Cardiac muscle cell (in vitro differentiated cells and primary cell): Measurements from ENCODE around the gene JPH4. TPM values are rescaled to one million over a fixed set of nuclear protein-coding genes. Genes with fewer than 3 reads are reported as not detected.

Experiments
- DNase-seq, 2 donors: peaks; one replicate each; pipeline versions ENCODE4 v3.0.0 to v3.0.0-alpha.2; 2010 to 2017; ENCODE audit warnings: low read depth in 1 of 2, low spot score in 1 of 2
- H3K27ac ChIP-seq: fragments of 200-600 bp; sonication (generic); 2 replicates; pipeline ENCODE4 v1.5.1; 2016
- H3K27me3 ChIP-seq: fragments of 200-600 bp; sonication (generic); 2 replicates; pipeline ENCODE4 v1.6.0; 2016; ENCODE audit warnings: control low read depth
- H3K36me3 ChIP-seq: fragments of 200-600 bp; sonication (generic); 2 replicates; pipeline ENCODE4 v1.5.1; 2016; ENCODE audit warnings: control low read depth
- H3K4me1 ChIP-seq: fragments of 200-600 bp; sonication (generic); 2 replicates; pipeline ENCODE4 v1.8.1; 2017; ENCODE audit warnings: low read depth, mild to moderate bottlenecking, mixed run types
- H3K4me3 ChIP-seq: fragments of 200-600 bp; sonication (generic); 2 replicates; pipeline ENCODE4 v1.5.1; 2016; ENCODE audit warnings: mild to moderate bottlenecking
- H3K9me3 ChIP-seq: fragments of 200-600 bp; sonication (generic); 2 replicates; pipeline ENCODE4 v1.5.1; 2017; ENCODE audit warnings: low read depth, mild to moderate bottlenecking, control low read depth
- CTCF ChIP-seq: IDR thresholded peaks from 2 replicates; pipeline ENCODE4 v1.5.1; 2012; ENCODE audit warnings: low read depth, mild to moderate bottlenecking, low read length
- polyA plus RNA-seq: library from polyadenylated mRNA; unstranded; fragments of >200 nt; fragmentation: Nextera tagmentation; extraction: Ambion mirVana; gene quantifications from 2 replicates; pipeline ENCODE4 v1.2.1, GENCODE V29; 2016
- total RNA-seq: library from RNA; depleted of rRNA; stranded (reverse); fragments of >200 nt; gene quantifications from 2 replicates; pipeline ENCODE4 v1.2.3, GENCODE V29; 2016

JPH4 gene
- total and polyA plus RNA-seq, 2 experiments from 2014 or later, result 0.53 to 0.63 TPM

- Histone ChIP-seq H3K27ac (no peak overlapping the region), H3K36me3 (no peaks in the 10 kb centered on the region), H3K4me1 (no peaks in the 10 kb centered on the region), H3K4me3 (no peak overlapping the region), H3K27me3 (no peaks in the 10 kb centered on the region), H3K9me3 (no peaks in the 10 kb centered on the region)
- TF ChIP-seq CTCF, result no peak
- no peak for DNase-seq
These were observed 53.6 kb downstream of the JPH4 start for GRCh38 chr14:23524954-23525353.

- Histone ChIP-seq H3K4me1 (peaks cover under 1% of the 10 kb centered on the region), H3K27ac (no peak overlapping the region), H3K36me3 (no peaks in the 10 kb centered on the region), H3K27me3 (no peaks in the 10 kb centered on the region), H3K9me3 (no peaks in the 10 kb centered on the region), H3K4me3 (no peak overlapping the region)
- no peak for DNase-seq
- TF ChIP-seq CTCF, result no peak
These were observed 55.2 kb downstream of the JPH4 start for GRCh38 chr14:23523229-23524016.

- Histone ChIP-seq H3K27me3 (no peaks in the 10 kb centered on the region), H3K27ac (no peak overlapping the region), H3K4me1 (peaks cover 5% of the 10 kb centered on the region), H3K36me3 (no peaks in the 10 kb centered on the region), H3K4me3 (no peak overlapping the region), H3K9me3 (no peaks in the 10 kb centered on the region)
- no peak for TF ChIP-seq CTCF
- DNase-seq, result no peak
These were observed 55.9 kb downstream of the JPH4 start for GRCh38 chr14:23522643-23523198.

- Histone ChIP-seq H3K27me3 (no peaks in the 10 kb centered on the region), H3K36me3 (no peaks in the 10 kb centered on the region), H3K27ac (no peak overlapping the region), H3K9me3 (no peaks in the 10 kb centered on the region), H3K4me3 (no peak overlapping the region), H3K4me1 (peaks cover 5% of the 10 kb centered on the region)
- DNase-seq, result no peak
- no peak for TF ChIP-seq CTCF
These were observed 56.6 kb downstream of the JPH4 start for GRCh38 chr14:23521785-23522640.

DNA sequence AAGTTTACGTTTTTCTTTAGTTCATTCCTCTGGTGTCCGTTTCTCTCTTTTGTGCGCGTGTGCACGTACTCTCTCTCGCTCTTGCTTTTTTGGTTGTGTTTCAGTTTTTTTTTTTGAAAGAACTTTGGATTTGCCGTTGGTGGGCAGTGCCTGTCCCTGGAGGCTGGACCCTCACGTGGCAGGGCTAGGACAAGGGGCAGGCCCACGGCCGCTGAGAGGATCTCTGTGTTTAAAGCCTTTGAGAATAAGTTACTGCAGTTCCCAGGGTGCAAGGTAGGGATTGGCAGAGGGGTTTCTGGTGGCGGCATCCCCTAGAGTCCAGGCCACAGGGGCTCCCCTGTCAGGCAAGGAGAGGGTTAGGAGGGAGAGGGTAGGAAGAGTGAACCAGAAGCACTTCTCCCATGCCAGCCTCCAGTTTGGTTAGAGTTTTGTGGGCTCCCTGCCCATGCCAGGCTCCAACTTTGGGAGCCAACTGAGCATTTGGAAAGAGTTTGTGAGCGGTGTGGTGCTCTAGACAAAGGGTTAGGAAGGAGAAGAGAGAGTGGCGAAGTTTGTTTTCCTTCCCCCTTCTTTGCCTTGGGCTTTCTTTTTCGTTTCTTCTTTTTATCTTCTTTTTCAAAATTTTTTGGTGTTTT is 57.6 kb downstream of the JPH4 start:
- Histone ChIP-seq H3K4me1 (peaks cover 5% of the 10 kb centered on the region), H3K4me3 (no peak overlapping the region), H3K36me3 (no peaks in the 10 kb centered on the region), H3K27me3 (no peaks in the 10 kb centered on the region), H3K9me3 (no peaks in the 10 kb centered on the region), H3K27ac (no peak overlapping the region)
- no peak for TF ChIP-seq CTCF
- no peak for DNase-seq
